HL-60 (cell line): ENCODE results near the gene KRT24.

Experiments
- DNase-seq, 2 experiments: peaks; one replicate each; pipeline ENCODE4 v3.0.0-alpha.2; 2010 to 2020; ENCODE audit warnings: low read depth in 1 of 2, low spot score in 1 of 2
- H3K27ac ChIP-seq: fragments of 250-450 bp; sonication (Bioruptor Pico); replicated peaks from 2 replicates; pipeline ENCODE4 v1.5.1; 2020; ENCODE audit warnings: mild to moderate bottlenecking, moderate library complexity
- H3K27me3 ChIP-seq: fragments of 250-450 bp; sonication (Bioruptor Pico); 2 replicates; pipeline ENCODE4 v1.5.1; 2021; ENCODE audit warnings: mild to moderate bottlenecking, moderate library complexity; ENCODE audit not compliant: insufficient read depth, poor library complexity, severe bottlenecking
- H3K4me3 ChIP-seq: replicated peaks from 2 replicates; pipeline ENCODE4 v1.5.1; 2011; ENCODE audit warnings: mild to moderate bottlenecking, control low read depth, low read length; ENCODE audit not compliant: insufficient read depth
- CTCF ChIP-seq: IDR thresholded peaks from one replicate; pipeline ENCODE4 v1.5.1; 2011; ENCODE audit warnings: low read length, control low read depth, inconsistent platforms; ENCODE audit not compliant: insufficient read depth
- GABPA ChIP-seq: IDR thresholded peaks from 2 replicates; pipeline ENCODE4 v1.6.1; 2012; ENCODE audit warnings: low read depth
- POLR2AphosphoS5 ChIP-seq: IDR thresholded peaks from 2 replicates; pipeline ENCODE4 v1.6.1; 2012; ENCODE audit warnings: low read depth
- REST ChIP-seq: IDR thresholded peaks from 2 replicates; pipeline ENCODE4 v1.6.1; 2012; ENCODE audit warnings: low read depth; ENCODE audit not compliant: insufficient replicate concordance
- SPI1 ChIP-seq: IDR thresholded peaks from 2 replicates; pipeline ENCODE4 v1.6.1; 2012; ENCODE audit warnings: low read depth, mild to moderate bottlenecking, borderline replicate concordance

The KRT24 gene

DNA sequence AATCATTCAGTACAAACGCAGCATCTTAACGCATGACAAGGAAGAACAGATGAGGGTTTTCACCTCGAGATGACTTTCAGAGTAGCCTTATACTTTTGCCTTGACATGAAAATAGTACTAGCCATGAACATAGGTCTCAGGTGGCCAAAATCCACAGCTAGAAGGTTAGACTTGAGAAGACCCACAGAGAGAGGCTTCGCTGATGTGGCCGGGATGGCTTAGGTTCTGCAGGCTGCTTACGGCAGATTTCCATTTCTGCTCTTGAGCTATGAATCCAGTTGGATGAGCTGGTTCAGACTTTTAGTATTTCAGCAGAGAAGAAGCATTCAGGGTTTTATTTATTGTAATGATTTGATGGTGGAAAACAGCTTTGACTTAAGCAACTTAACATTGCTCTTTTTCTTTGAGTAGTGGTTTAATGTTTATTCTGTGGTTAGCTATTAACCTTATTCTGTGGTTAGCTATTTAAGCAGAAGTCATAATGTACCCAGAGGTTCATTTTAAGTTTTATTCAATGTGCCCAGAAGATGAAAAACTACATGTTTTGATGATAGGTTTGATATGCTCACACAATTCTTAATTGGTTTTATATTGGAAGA is 7.6 kb downstream of the KRT24 start:
- Histone ChIP-seq H3K4me3 (no peak overlapping the region), H3K27me3 (peaks cover 6% of the 10 kb centered on the region), H3K27ac (no peak overlapping the region)
- DNase-seq: no peak
- TF ChIP-seq POLR2AphosphoS5: no peak
- TF ChIP-seq GABPA: no peak

DNA sequence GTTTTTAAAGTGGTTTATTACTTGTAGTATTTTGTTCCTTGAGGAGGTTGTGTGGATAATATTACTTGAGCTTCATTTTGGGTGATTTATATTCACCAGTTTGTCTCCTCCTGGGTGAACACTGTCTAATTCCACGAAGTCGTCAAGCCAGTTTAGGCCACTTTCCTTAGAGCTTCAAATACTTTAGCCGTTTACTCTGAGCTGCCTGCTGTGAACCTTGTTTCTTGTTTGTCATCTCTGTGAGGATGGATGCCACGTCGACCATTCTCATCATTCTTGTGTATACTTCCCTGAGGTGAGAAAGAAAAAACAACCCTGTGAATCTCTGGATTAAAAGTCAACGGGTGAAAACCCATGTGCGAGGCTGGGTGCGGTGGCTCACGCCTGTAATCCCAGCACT is 9.0 kb downstream of the KRT24 start:
- H3K27me3 ChIP-seq: peaks cover 6% of the 10 kb centered on the region
- TF ChIP-seq SPI1 (no peak), POLR2AphosphoS5 (no peak), REST (no peak), GABPA (no peak), CTCF (no peak)
- DNase-seq: no peak
- no peak overlapping the region for H3K27ac ChIP-seq
- no peak overlapping the region for H3K4me3 ChIP-seq

GRCh38 chr17:40687106-40687505 is 16.4 kb downstream of the KRT24 start:
- Histone ChIP-seq H3K27ac (no peak overlapping the region), H3K4me3 (no peak overlapping the region), H3K27me3 (peaks cover 4% of the 10 kb centered on the region)
- DNase-seq: no peak
- TF ChIP-seq POLR2AphosphoS5 (no peak), REST (no peak), CTCF (no peak), SPI1 (no peak), GABPA (no peak)

- Histone ChIP-seq H3K27me3 (peaks cover 5% of the 10 kb centered on the region), H3K4me3 (no peak overlapping the region), H3K27ac (no peak overlapping the region)
- TF ChIP-seq POLR2AphosphoS5 (no peak), GABPA (no peak), SPI1 (no peak), REST (no peak), CTCF (no peak)
- no peak for DNase-seq
These were observed 17.4 kb downstream of the KRT24 start for GRCh38 chr17:40686192-40686591.
